ENCODE measurements around the gene DOCK2. TPM values are rescaled to one million over a fixed set of nuclear protein-coding genes. Genes with fewer than 3 reads are reported as not detected.

DOCK2 gene
- total RNA-seq, 1 experiment from 2014 or later = 1.4 TPM

GRCh38 chr5:169772688-169773087 lies 135.6 kb downstream of the DOCK2 start:
- Histone ChIP-seq H3K4me1 (ENCODE audit: control insufficient read depth, insufficient read depth, low read length) (no peaks in the 10 kb centered on the region), H3K4me3 (ENCODE audit: low read depth in 2 of 2, low read length in 2 of 2) (no peak overlapping the region), H3K27me3 (ENCODE audit: control insufficient read depth, insufficient read depth, low read length) (no peaks in the 10 kb centered on the region), H3K36me3 (ENCODE audit: control insufficient read depth, insufficient read depth, low read length) (no peaks in the 10 kb centered on the region), H3K27ac (ENCODE audit: low read length) (no peak overlapping the region), H3K9me3 (ENCODE audit: control insufficient read depth, insufficient read depth, low read depth, low read length) (no peaks in the 10 kb centered on the region)
- no peak for TF ChIP-seq POLR2AphosphoS5 (IDR thresholded peaks at IDR 0.05; ENCODE audit: low read depth, low read length)
- TF ChIP-seq TCF7L2 (IDR thresholded peaks at IDR 0.05; ENCODE audit: low read depth, low read length) = no peak
- no peak for TF ChIP-seq REST (IDR thresholded peaks at IDR 0.05; ENCODE audit: insufficient read depth in 1 of 2, low read depth in 2 of 2, low read length in 1 of 2)
- no peak for TF ChIP-seq SIN3A (IDR thresholded peaks at IDR 0.05; ENCODE audit: borderline replicate concordance, insufficient read depth, low read depth, low read length)
- no peak for TF ChIP-seq CTCF (IDR thresholded peaks at IDR 0.05)
- ChIA-PET CTCF (no interaction called here), POLR2A (no interaction called here)
- in situ Hi-C loops (cut with HindIII; ENCODE audit: low pct_unique_long_range_greater_than_20kb, low sequenced_read_pairs) = no loop called here
- no peak for DNase-seq (ENCODE audit: low read depth, low spot score)
- no TSS peak for BruUV-seq (replicated peaks)
- no peak for ATAC-seq
- intact Hi-C loops (cut with micrococcal nuclease; ENCODE audit: unreplicated experiment) = no loop called here

- POLR2A ChIA-PET = no interaction called here
- intact Hi-C loops (cut with micrococcal nuclease; ENCODE audit: unreplicated experiment) = no loop called here
- Histone ChIP-seq H3K4me3 (ENCODE audit: low read depth in 2 of 2, low read length in 2 of 2) (no peak overlapping the region), H3K27ac (ENCODE audit: low read length) (no peak overlapping the region), H3K36me3 (ENCODE audit: control insufficient read depth, insufficient read depth, low read length) (no peaks in the 10 kb centered on the region), H3K4me1 (ENCODE audit: control insufficient read depth, insufficient read depth, low read length) (no peaks in the 10 kb centered on the region), H3K9me3 (ENCODE audit: control insufficient read depth, insufficient read depth, low read depth, low read length) (no peaks in the 10 kb centered on the region), H3K27me3 (ENCODE audit: control insufficient read depth, insufficient read depth, low read length) (no peaks in the 10 kb centered on the region)
- in situ Hi-C loops (cut with HindIII; ENCODE audit: low pct_unique_long_range_greater_than_20kb, low sequenced_read_pairs) = no loop called here
- no peak for DNase-seq (ENCODE audit: low read depth, low spot score)
- ATAC-seq = no peak
- BruUV-seq (replicated peaks) = no TSS peak
- TF ChIP-seq POLR2AphosphoS5 (IDR thresholded peaks at IDR 0.05; ENCODE audit: low read depth, low read length) (no peak), CTCF (IDR thresholded peaks at IDR 0.05) (no peak), REST (IDR thresholded peaks at IDR 0.05; ENCODE audit: insufficient read depth in 1 of 2, low read depth in 2 of 2, low read length in 1 of 2) (no peak), SIN3A (IDR thresholded peaks at IDR 0.05; ENCODE audit: borderline replicate concordance, insufficient read depth, low read depth, low read length) (no peak), TCF7L2 (IDR thresholded peaks at IDR 0.05; ENCODE audit: low read depth, low read length) (no peak)
- CTCF ChIA-PET = no interaction called here
Measured at GRCh38 chr5:169777159-169777558, 140.1 kb downstream of the DOCK2 start.
